ENCODE data around the gene SDCBP2. TPM values are rescaled to one million over a fixed set of nuclear protein-coding genes. Genes with fewer than 3 reads are reported as not detected.
"Not testable (repeated sequence)": the region's sequence is repeated elsewhere in the genome, so short reads cannot be mapped to it uniquely, and the experiment has no call there.

SDCBP2 gene
- total RNA-seq, 2 experiments from 2014 or later: 4.4 to 5.9 TPM

GRCh38 chr20:1353956-1354355 is 25.0 kb upstream of the SDCBP2 start:
- ChIA-PET POLR2A (no interaction called here), CTCF (no interaction called here)
- intact Hi-C loops (cut with micrococcal nuclease): no loop called here
- Mint-ChIP-seq H3K36me3 (peaks cover 57% of the 10 kb centered on the region), H3K4me1 (ENCODE audit: low read depth) (peaks cover 27% of the 10 kb centered on the region), H3K27ac (no peak overlapping the region), H3K9me3 (peaks cover 2% of the 10 kb centered on the region), H3K27me3 (no peaks in the 10 kb centered on the region), H3K4me3 (no peak overlapping the region)
- no peak for DNase-seq

GRCh38 chr20:1346315-1346969 is 17.5 kb upstream of the SDCBP2 start:
- Mint-ChIP-seq H3K9me3 (peaks cover 18% of the 10 kb centered on the region), H3K27me3 (no peaks in the 10 kb centered on the region), H3K36me3 (peaks cover 28% of the 10 kb centered on the region), H3K4me3 (no peak overlapping the region), H3K4me1 (ENCODE audit: low read depth) (peaks cover 27% of the 10 kb centered on the region), H3K27ac (no peak overlapping the region)
- POLR2A ChIA-PET: no interaction called here
- intact Hi-C loops (cut with micrococcal nuclease): no loop called here
- no peak for DNase-seq
- CTCF ChIA-PET: no interaction called here

GRCh38 chr20:1345756-1346093 is 16.8 kb upstream of the SDCBP2 start:
- H3K36me3 Mint-ChIP-seq: peaks cover 22% of the 10 kb centered on the region
- ChIA-PET POLR2A (no interaction called here), CTCF (no interaction called here)
- no peaks in the 10 kb centered on the region for H3K27me3 Mint-ChIP-seq
- peaks cover 18% of the 10 kb centered on the region for H3K9me3 Mint-ChIP-seq
- no peak overlapping the region for H3K4me3 Mint-ChIP-seq
- intact Hi-C loops (cut with micrococcal nuclease): no loop called here
- DNase-seq: no peak
- peaks cover 27% of the 10 kb centered on the region for H3K4me1 Mint-ChIP-seq (ENCODE audit: low read depth)
- H3K27ac Mint-ChIP-seq: no peak overlapping the region

DNA sequence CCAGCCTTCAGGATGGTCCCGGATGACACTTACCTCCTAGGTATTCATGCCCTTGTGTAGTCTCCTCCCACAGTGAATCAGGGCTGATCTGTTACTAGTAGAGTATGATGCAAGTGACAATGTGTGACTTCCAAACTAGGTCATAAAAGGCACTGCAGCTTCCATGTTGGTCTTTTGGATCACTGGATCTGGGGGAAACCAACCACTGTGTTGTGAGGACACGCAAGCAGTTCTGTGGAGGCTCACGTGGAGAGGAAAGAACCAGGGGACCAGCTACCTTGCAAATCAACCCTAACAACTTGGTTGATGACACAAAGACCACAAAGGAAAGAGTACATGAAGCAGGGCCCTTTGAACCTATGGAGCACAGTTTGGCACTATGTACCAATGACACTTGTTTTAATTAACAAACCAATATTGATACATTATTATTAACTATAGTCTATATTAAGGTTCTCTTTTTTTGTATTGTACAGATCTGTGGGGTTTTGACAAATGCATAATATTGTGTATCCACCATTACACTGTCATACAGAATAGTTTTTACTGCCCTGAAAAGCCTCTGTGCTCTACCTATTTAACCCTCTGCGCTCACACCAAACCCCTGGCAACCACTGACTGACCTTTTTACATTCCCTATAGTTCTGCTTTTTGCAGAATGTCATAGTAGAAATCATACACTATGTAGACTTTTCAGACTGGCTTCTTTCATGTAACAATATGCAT is 16.3 kb upstream of the SDCBP2 start:
- Mint-ChIP-seq H3K36me3 (peaks cover 17% of the 10 kb centered on the region), H3K27ac (no peak overlapping the region), H3K4me1 (ENCODE audit: low read depth) (peaks cover 22% of the 10 kb centered on the region), H3K27me3 (no peaks in the 10 kb centered on the region), H3K4me3 (no peak overlapping the region), H3K9me3 (peaks cover 18% of the 10 kb centered on the region)
- no peak for DNase-seq
- intact Hi-C loops (cut with micrococcal nuclease): no loop called here
- ChIA-PET CTCF (interaction anchor here (1.0 kb wide), 1 partner anchor 15 kb away, joined by 3 read pairs; no protein-coding TSS in a partner anchor), POLR2A (no interaction called here)

DNA sequence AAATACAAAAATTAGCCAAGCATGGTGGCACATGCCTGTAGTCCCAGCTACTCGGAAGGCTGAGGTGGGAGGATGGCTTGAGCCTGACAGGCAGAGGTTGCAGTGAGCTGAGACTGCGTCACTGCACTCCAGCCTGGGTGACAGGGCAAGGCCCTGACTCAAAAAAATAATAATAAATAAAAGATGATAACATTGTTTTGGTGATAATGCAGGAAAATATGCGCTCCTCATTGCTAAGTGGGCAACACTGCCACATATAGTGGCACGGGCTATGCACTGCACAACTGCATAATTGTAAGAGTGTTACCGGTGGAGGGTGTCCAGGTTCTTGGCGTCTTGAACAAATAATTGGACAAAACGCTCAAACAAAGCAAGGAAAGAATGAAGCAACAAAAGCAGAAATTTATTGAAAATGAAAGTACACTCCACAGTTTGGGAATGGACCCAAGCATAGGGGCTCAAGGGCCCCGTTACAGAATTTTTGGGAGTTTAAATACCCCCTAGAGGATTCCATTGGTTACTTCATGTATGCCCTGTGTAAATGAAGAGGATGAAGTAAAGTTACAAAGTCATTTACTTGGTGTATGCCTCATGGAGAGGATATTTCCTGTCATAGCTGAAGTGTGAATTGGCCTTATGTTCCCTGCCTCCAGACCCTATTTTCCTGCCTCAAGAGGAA is 14.6 kb upstream of the SDCBP2 start:
- DNase-seq; intact Hi-C loops (cut with micrococcal nuclease); H3K27ac Mint-ChIP-seq; H3K27me3 Mint-ChIP-seq; POLR2A ChIA-PET; H3K4me3 Mint-ChIP-seq: not testable (repeated sequence)
- Mint-ChIP-seq H3K4me1 (ENCODE audit: low read depth) (peaks cover 22% of the 10 kb centered on the region), H3K36me3 (peaks cover 13% of the 10 kb centered on the region), H3K9me3 (peaks cover 12% of the 10 kb centered on the region)
- CTCF ChIA-PET: interaction anchor here (0.6 to 1.1 kb wide), 2 partner anchors 159 to 160 kb away, joined by 3 read pairs; no protein-coding TSS in a partner anchor

DNA sequence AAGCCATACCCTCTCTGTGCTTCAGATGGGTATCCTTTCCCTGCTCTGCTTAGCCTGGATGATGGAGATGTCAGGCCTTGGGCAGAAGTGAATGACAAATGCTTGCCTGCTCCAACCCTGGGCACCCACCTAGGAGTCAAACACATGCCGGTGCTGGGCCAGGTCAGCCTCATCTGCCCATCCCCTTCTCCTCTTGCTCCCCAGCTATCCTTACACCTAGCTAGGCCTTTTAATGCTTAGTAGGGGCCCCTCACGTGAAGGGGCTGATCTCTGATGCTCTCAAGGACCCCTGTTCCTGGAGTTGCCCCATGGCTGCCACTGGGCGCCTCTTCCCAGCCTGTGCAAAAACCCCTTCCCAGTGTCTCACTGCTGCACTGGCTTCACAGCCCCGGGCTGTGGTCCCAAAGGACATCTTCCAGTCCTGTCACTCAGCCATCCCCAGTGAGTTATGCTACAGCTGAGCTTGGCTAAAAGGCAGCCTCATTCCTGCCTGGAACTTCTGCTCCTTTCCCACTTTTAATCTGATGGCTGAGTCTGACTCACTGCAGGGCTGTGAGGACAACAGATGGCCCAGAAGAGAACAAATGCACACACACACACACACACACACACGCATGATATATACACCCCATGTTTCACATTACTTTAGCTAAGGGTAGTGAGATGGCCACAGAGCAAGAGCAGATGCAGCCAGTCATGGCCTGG is 12.8 kb upstream of the SDCBP2 start:
- Mint-ChIP-seq H3K36me3 (no peaks in the 10 kb centered on the region), H3K9me3 (no peaks in the 10 kb centered on the region), H3K27ac (no peak overlapping the region), H3K27me3 (no peaks in the 10 kb centered on the region), H3K4me3 (no peak overlapping the region), H3K4me1 (ENCODE audit: low read depth) (peaks cover 20% of the 10 kb centered on the region)
- ChIA-PET POLR2A (interaction anchor here (0.6 kb wide), 1 partner anchor 463 kb away, joined by 3 read pairs; no protein-coding TSS in a partner anchor), CTCF (interaction anchor here (1.0 kb wide), 1 partner anchor 95 kb away, joined by 3 read pairs; no protein-coding TSS in a partner anchor)
- DNase-seq: no peak
- intact Hi-C loops (cut with micrococcal nuclease): no loop called here

GRCh38 chr20:1338801-1339200 is 9.9 kb upstream of the SDCBP2 start:
- no peak overlapping the region for H3K4me3 Mint-ChIP-seq
- H3K4me1 Mint-ChIP-seq (ENCODE audit: low read depth): peaks cover 18% of the 10 kb centered on the region
- intact Hi-C loops (cut with micrococcal nuclease): no loop called here
- POLR2A ChIA-PET: no interaction called here
- CTCF ChIA-PET: interaction anchor here (1.6 kb wide), 1 partner anchor 98 kb away, joined by 3 read pairs; no protein-coding TSS in a partner anchor
- H3K27ac Mint-ChIP-seq: no peak overlapping the region
- no peaks in the 10 kb centered on the region for H3K27me3 Mint-ChIP-seq
- H3K36me3 Mint-ChIP-seq: peaks cover 2% of the 10 kb centered on the region
- DNase-seq: no peak
- H3K9me3 Mint-ChIP-seq: no peaks in the 10 kb centered on the region

DNA sequence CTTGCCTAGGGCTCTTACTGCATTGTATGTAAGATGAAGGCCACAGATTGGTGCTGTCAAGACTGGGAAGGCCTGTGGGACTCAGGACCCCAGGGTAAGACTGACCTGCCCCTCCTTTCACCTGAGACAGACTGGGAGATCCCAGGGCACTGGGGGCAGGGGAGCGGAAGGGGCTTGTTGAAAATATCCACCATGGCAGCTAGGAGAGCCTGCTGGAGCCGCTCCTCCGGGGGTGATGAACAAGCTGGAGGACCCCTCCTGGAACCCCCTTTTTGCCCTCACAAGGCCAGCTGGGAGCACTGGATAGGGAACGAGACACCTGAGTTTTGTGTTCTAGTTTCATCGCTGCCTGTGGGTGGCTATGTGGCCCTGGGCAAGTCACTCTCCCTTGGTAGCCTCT is 9.2 kb upstream of the SDCBP2 start:
- no peak overlapping the region for H3K27ac Mint-ChIP-seq
- DNase-seq: no peak
- peaks cover 4% of the 10 kb centered on the region for H3K36me3 Mint-ChIP-seq
- no peaks in the 10 kb centered on the region for H3K27me3 Mint-ChIP-seq
- ChIA-PET CTCF (interaction anchor here (1.6 kb wide), 1 partner anchor 99 kb away, joined by 3 read pairs; no protein-coding TSS in a partner anchor), POLR2A (no interaction called here)
- H3K4me1 Mint-ChIP-seq (ENCODE audit: low read depth): peaks cover 21% of the 10 kb centered on the region
- H3K9me3 Mint-ChIP-seq: no peaks in the 10 kb centered on the region
- no peak overlapping the region for H3K4me3 Mint-ChIP-seq
- intact Hi-C loops (cut with micrococcal nuclease): no loop called here

GRCh38 chr20:1337441-1337840 is 8.5 kb upstream of the SDCBP2 start:
- peaks cover 28% of the 10 kb centered on the region for H3K4me1 Mint-ChIP-seq (ENCODE audit: low read depth)
- ChIA-PET CTCF (no interaction called here), POLR2A (no interaction called here)
- H3K27ac Mint-ChIP-seq: no peak overlapping the region
- H3K27me3 Mint-ChIP-seq: no peaks in the 10 kb centered on the region
- H3K36me3 Mint-ChIP-seq: peaks cover 9% of the 10 kb centered on the region
- intact Hi-C loops (cut with micrococcal nuclease): no loop called here
- H3K9me3 Mint-ChIP-seq: no peaks in the 10 kb centered on the region
- H3K4me3 Mint-ChIP-seq: no peak overlapping the region
- DNase-seq: no peak

GRCh38 chr20:1336699-1337367 is 7.9 kb upstream of the SDCBP2 start:
- peaks cover 14% of the 10 kb centered on the region for H3K36me3 Mint-ChIP-seq
- POLR2A ChIA-PET: no interaction called here
- H3K9me3 Mint-ChIP-seq: no peaks in the 10 kb centered on the region
- no peak overlapping the region for H3K4me3 Mint-ChIP-seq
- H3K27ac Mint-ChIP-seq: peak overlapping the region; percentile 56
- CTCF ChIA-PET: no interaction called here
- intact Hi-C loops (cut with micrococcal nuclease): no loop called here
- H3K4me1 Mint-ChIP-seq (ENCODE audit: low read depth): peaks cover 33% of the 10 kb centered on the region
- no peaks in the 10 kb centered on the region for H3K27me3 Mint-ChIP-seq
- DNase-seq: no peak

DNA sequence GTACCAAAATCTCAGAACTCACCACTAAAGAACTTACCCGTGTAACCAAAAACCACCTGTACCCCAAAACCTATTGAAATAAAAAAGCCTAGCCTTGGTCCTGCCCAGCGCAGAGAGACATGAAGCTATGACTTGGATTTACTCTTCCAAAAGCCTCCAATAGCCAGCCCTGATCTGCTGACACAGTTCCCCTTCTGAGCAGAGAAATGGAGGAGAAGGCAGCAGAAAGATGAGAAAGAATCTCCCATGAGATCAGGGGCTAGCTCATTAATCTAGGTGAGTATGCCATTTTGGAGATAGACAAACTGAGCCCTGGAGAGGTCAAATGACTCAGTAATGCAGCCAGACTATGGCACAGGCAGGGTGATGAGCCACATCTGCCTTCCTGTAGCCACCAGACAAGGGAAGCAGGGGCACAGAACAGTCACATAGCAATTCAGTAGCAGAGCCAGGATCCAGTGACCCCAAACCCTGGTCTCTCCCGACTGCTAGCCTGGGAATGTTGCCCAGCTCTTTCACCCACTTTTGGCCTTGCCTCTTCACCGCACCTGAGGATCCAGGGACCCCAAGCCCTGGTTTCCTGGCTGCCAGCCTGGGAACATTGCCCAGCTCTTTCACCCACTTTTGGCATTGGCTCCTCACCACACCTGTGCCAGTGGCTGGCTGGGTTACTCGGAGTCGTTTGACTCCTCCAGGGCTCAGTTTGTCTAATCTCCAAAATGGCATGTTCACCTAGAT is 7.2 kb upstream of the SDCBP2 start:
- Mint-ChIP-seq H3K9me3 (no peaks in the 10 kb centered on the region), H3K4me1 (ENCODE audit: low read depth) (peaks cover 39% of the 10 kb centered on the region), H3K27me3 (no peaks in the 10 kb centered on the region), H3K4me3 (no peak overlapping the region), H3K27ac (peak overlapping the region; percentile 6), H3K36me3 (peaks cover 18% of the 10 kb centered on the region)
- DNase-seq: peak; percentile 36
- intact Hi-C loops (cut with micrococcal nuclease): no loop called here
- CTCF ChIA-PET: no interaction called here
- POLR2A ChIA-PET: no interaction called here
